Brain microvascular endothelial cell (primary cell): ENCODE data around the gene ZNF20.

Source experiments
- DNase-seq: peaks from one replicate; pipeline ENCODE4 v3.0.0-alpha.2; 2020
- H3K27ac ChIP-seq: fragments of 250-450 bp; sonication (Bioruptor Pico); 2 replicates; pipeline ENCODE4 v1.5.1; 2020; ENCODE audit warnings: mild to moderate bottlenecking, moderate library complexity
- H3K27me3 ChIP-seq: fragments of 250-450 bp; sonication (Bioruptor Pico); replicated peaks from 2 replicates; pipeline ENCODE4 v1.5.1; 2020; ENCODE audit warnings: mild to moderate bottlenecking
- H3K36me3 ChIP-seq: fragments of 250-450 bp; sonication (Bioruptor Pico); replicated peaks from 2 replicates; pipeline ENCODE4 v1.5.1; 2020; ENCODE audit warnings: mild to moderate bottlenecking
- H3K4me3 ChIP-seq: 2 replicates; pipeline ENCODE4 v1.5.1; 2011; ENCODE audit warnings: low read depth, mild to moderate bottlenecking, control low read depth, low read length, moderate library complexity
- in situ Hi-C: cut with HindIII; loops from 2 replicates; pipeline ENCODE4 v1.10.0; 2017; ENCODE audit warnings: low sequenced_read_pairs, low pct_ligation_motif_present
- TF ChIP-seq, protein P1 (sequence below): IDR thresholded peaks from 2 replicates; pipeline ENCODE4 v1.5.1; 2011; ENCODE audit warnings: low read depth, mild to moderate bottlenecking, moderate library complexity, low read length, control low read depth, inconsistent platforms; ENCODE audit errors: missing control alignments

ZNF20 gene

DNA sequence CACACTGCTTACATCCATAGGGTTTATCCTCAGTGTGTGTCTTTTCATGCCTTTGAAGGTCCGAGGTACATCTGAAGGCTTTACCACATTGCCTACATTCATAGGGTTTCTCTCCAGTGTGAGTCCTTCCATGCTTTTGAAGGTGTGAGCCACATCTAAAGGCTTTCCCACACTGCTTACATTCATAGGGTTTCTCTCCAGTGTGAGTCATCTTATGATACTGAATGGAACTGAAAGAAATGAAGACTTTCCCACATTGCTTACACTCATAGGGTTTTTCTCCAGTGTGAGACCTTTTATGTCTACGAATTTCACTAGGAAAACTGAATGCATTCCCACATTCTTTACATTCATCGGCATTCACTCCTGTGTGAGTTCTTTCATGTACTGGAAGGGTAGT is 7.1 kb downstream of the ZNF20 start:
- Histone ChIP-seq H3K36me3 (peaks cover 41% of the 10 kb centered on the region), H3K27ac (no peak overlapping the region), H3K27me3 (no peaks in the 10 kb centered on the region), H3K4me3 (no peak overlapping the region)
- in situ Hi-C loops, result no loop called here
- no peak for DNase-seq
- TF ChIP-seq, protein P1, sequence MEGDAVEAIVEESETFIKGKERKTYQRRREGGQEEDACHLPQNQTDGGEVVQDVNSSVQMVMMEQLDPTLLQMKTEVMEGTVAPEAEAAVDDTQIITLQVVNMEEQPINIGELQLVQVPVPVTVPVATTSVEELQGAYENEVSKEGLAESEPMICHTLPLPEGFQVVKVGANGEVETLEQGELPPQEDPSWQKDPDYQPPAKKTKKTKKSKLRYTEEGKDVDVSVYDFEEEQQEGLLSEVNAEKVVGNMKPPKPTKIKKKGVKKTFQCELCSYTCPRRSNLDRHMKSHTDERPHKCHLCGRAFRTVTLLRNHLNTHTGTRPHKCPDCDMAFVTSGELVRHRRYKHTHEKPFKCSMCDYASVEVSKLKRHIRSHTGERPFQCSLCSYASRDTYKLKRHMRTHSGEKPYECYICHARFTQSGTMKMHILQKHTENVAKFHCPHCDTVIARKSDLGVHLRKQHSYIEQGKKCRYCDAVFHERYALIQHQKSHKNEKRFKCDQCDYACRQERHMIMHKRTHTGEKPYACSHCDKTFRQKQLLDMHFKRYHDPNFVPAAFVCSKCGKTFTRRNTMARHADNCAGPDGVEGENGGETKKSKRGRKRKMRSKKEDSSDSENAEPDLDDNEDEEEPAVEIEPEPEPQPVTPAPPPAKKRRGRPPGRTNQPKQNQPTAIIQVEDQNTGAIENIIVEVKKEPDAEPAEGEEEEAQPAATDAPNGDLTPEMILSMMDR, result no peak

DNA sequence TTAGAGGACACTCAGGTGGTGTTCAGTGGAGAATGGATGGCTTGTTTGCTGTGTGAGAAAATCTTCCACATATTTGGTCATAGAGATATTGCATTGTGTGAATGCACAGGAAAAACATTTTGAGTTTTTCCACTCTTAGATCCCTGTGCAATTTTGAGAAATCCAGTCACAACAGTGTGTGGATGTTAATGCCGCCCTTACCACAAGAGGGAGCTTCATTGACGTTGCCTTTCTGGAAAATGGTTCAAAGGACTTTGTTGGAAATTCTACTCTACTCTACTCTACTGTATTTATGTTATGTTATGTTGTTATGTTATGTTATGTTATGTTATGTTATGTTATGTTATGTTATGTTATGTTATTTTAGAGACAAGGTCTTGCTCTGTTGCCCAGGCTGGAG is 13.4 kb downstream of the ZNF20 start:
- peak; percentile 13 for DNase-seq
- in situ Hi-C loops, result no loop called here
- Histone ChIP-seq H3K36me3 (no peaks in the 10 kb centered on the region), H3K27me3 (no peaks in the 10 kb centered on the region), H3K4me3 (no peak overlapping the region), H3K27ac (no peak overlapping the region)
- TF ChIP-seq, protein P1, result peak; percentile 50

DNA sequence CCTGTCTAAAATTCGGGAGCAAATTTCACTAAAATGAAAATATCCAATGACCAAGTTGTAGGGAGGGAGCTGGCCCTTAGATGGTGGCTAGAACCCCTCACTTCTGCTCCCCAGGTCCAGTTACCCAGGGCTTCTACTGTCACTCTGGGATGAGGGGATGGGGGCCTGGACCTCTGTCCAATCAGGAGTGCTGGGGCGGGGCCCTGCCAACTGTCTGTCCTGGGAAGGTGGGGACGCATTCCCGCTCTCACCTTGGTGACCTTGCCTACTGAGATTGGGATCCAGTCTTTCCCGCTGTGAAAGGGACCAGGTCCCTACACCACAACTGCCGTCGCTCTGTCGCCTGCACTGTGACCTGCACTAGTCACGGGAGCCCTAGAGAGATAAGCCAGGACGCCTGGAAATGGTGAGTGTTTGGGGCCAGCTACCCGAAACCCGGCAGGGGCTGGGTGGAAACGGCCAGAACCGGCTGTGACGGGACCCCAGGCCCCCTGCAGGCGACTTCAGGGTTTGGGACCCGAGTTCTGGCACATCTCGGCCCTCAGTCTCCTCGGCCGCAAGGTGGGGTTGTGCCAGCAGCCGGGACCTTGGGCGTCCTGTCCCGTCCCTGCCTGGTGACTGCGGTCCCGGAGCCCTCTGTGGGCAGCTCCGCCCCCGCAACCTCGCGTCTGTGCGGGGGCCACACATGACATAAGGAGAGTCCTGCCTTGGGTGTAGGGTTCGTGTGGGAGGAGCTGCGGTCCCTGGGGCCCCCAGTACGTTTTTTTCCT is 22.8 kb downstream of the ZNF20 start:
- TF ChIP-seq, protein P1, result no peak
- no peak for DNase-seq
- no peak overlapping the region for H3K4me3 ChIP-seq
- H3K36me3 ChIP-seq, result no peaks in the 10 kb centered on the region
- in situ Hi-C loops, result no loop called here
- no peak overlapping the region for H3K27ac ChIP-seq
- no peaks in the 10 kb centered on the region for H3K27me3 ChIP-seq

DNA sequence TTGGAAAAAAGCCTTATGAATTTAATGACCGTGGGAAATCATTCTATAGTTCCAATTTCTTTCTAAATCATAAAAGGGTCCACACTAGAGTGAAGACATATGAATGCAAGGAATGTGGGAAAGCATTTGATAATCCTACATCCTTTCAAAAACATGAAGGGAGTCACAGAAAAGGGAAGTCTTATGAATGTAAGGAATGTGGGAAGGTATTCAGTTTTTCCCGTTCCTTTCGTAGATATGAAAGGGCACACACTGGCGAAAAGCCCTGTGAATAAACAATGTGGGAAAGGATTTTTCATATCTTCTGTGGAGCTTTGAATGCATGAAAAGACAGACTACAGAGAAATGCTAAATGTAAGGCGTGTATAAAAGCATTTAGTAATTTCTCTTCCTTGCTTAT is 27.0 kb downstream of the ZNF20 start:
- no peak for DNase-seq
- TF ChIP-seq, protein P1, result no peak
- in situ Hi-C loops, result no loop called here
- Histone ChIP-seq H3K36me3 (no peaks in the 10 kb centered on the region), H3K27me3 (no peaks in the 10 kb centered on the region), H3K27ac (no peak overlapping the region), H3K4me3 (no peak overlapping the region)

DNA sequence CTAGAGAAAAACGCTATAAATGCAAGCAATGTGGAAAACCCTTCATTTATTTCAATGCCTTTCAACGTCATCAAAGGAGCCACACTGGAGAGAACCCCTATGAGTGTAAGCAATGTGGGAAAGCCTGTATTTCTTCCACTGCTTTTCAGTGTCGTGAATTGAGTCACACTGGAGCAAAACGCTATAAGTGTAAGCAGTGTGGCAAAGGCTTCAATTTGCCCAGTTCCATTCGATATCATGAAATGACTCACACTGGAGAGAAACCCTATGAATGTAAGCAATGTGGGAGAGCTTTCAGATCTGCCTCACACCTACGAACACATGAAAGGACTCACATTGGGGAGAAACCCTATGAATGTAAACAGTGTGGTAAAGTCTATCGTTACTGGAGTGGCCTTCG is 27.4 kb downstream of the ZNF20 start:
- in situ Hi-C loops, result no loop called here
- DNase-seq, result no peak
- no peak overlapping the region for H3K27ac ChIP-seq
- H3K27me3 ChIP-seq, result no peaks in the 10 kb centered on the region
- TF ChIP-seq, protein P1, result no peak
- no peaks in the 10 kb centered on the region for H3K36me3 ChIP-seq
- no peak overlapping the region for H3K4me3 ChIP-seq
